22Rv1 (cell line): Measurements from ENCODE around the gene SH3RF3.

Experiments
- CTCF ChIP-seq: fragments of 450-650 bp; IDR thresholded peaks from 2 replicates; pipeline ENCODE4 v1.5.1; 2017; ENCODE audit warnings: mild to moderate bottlenecking
- ZFX ChIP-seq: fragments of 450-650 bp; IDR thresholded peaks from 2 replicates; pipeline ENCODE4 v1.6.1; 2017; ENCODE audit warnings: antibody characterized with exemption, borderline replicate concordance

- TF ChIP-seq CTCF (no peak), ZFX (no peak)
These were observed 378.2 kb downstream of the SH3RF3 start for GRCh38 chr2:109507217-109507616.
